HEK293 (cell line): ENCODE measurements around the gene TMEM86A.

Experiments
- CTCF ChIP-seq: fragments of 450-650 bp; formaldehyde crosslinking; IDR thresholded peaks from 2 replicates; pipeline ENCODE4 v1.5.1; 2016; ENCODE audit warnings: missing biosample characterization, missing genetic modification characterization
- ZBTB17 ChIP-seq: fragments of 450-650 bp; formaldehyde crosslinking; IDR thresholded peaks from 2 replicates; pipeline ENCODE4 v1.5.1; 2016; ENCODE audit warnings: missing biosample characterization, missing genetic modification characterization
- ZNF211 ChIP-seq: fragments of 450-650 bp; formaldehyde crosslinking; IDR thresholded peaks from 2 replicates; pipeline ENCODE4 v1.5.1; 2016; ENCODE audit warnings: low read depth, missing biosample characterization, missing genetic modification characterization
- ZNF274 ChIP-seq, 2 experiments: fragments of 200-500 bp in 1 of 2; fragments of 450-650 bp in 1 of 2; sonication (Bioruptor generic) in 1 of 2; formaldehyde crosslinking in 1 of 2; IDR thresholded peaks; 2 replicates each; pipeline versions ENCODE4 v1.5.1 to v1.6.1; 2014 to 2016; ENCODE audit warnings: borderline replicate concordance in 1 of 2, inconsistent platforms in 1 of 2, low read length in 1 of 2, missing biosample characterization in 1 of 2, missing genetic modification characterization in 1 of 2
- ZNF350 ChIP-seq: fragments of 450-650 bp; formaldehyde crosslinking; IDR thresholded peaks from 2 replicates; pipeline ENCODE4 v1.5.0; 2017; ENCODE audit warnings: missing biosample characterization, mild to moderate bottlenecking, missing genetic modification characterization
- ZNF639 ChIP-seq: fragments of 450-650 bp; formaldehyde crosslinking; IDR thresholded peaks from 2 replicates; pipeline ENCODE4 v1.5.1; 2016; ENCODE audit warnings: missing biosample characterization, missing genetic modification characterization
- ZNF670 ChIP-seq: fragments of 450-650 bp; formaldehyde crosslinking; IDR thresholded peaks from 2 replicates; pipeline ENCODE4 v1.5.1; 2016; ENCODE audit warnings: missing biosample characterization, missing genetic modification characterization, low read depth
- ZNF747 ChIP-seq: fragments of 450-650 bp; formaldehyde crosslinking; IDR thresholded peaks from 2 replicates; pipeline ENCODE4 v1.5.1; 2016; ENCODE audit warnings: missing biosample characterization, missing genetic modification characterization
- ZNF830 ChIP-seq: fragments of 450-650 bp; IDR thresholded peaks from 2 replicates; pipeline ENCODE4 v1.5.0; 2018; ENCODE audit warnings: missing biosample characterization, missing genetic modification characterization, low read depth, mild to moderate bottlenecking, moderate library complexity

- TF ChIP-seq ZNF350 (tag by site-specific recombination), result no peak
- no peak for TF ChIP-seq ZNF639 (tag by site-specific recombination)
- no peak for TF ChIP-seq CTCF
- TF ChIP-seq ZNF274 (IDR thresholded peaks at IDR 0.05; ENCODE audit: low read length), result no peak
- TF ChIP-seq ZNF274 (tag by site-specific recombination; IDR thresholded peaks at IDR 0.05; ENCODE audit: borderline replicate concordance), result no peak
- no peak for TF ChIP-seq ZNF211 (tag by site-specific recombination)
- TF ChIP-seq ZNF747 (tag by site-specific recombination), result no peak
- TF ChIP-seq ZNF830, result no peak
- TF ChIP-seq ZNF670, result no peak
- no peak for TF ChIP-seq ZBTB17 (tag by site-specific recombination)
These were observed 654 bp downstream of the TMEM86A start for GRCh38 chr11:18699269-18699596.
